Bronchial epithelial cell (primary cell): Measurements from ENCODE around the gene LHX6. TPM values are rescaled to one million over a fixed set of nuclear protein-coding genes. Genes with fewer than 3 reads are reported as not detected.

Source experiments
- DNase-seq: peaks from one replicate; pipeline ENCODE4 v3.0.0-alpha.2; 2010; ENCODE audit warnings: low read depth
- FAIRE-seq: peaks from 2 replicates; lab custom pipeline; 2011; peaks lifted over from hg19 to GRCh38; lab: Jason Lieb, UNC
- H3K27me3 ChIP-seq: 2 replicates; pipeline ENCODE4 v1.5.1; 2011; ENCODE audit warnings: low read length; ENCODE audit not compliant: control insufficient read depth, insufficient read depth
- H3K36me3 ChIP-seq: 2 replicates; pipeline ENCODE4 v1.5.1; 2011; ENCODE audit warnings: low read length; ENCODE audit not compliant: control insufficient read depth, insufficient read depth
- H3K4me3 ChIP-seq: 2 replicates; pipeline ENCODE4 v1.5.1; 2011; ENCODE audit warnings: mild to moderate bottlenecking, low read depth, low read length, control low read depth
- CTCF ChIP-seq: IDR thresholded peaks from 2 replicates; pipeline ENCODE4 v1.5.1; 2011; ENCODE audit warnings: mild to moderate bottlenecking, moderate library complexity, low read length, control low read depth, inconsistent platforms; ENCODE audit not compliant: insufficient read depth, severe bottlenecking
- total RNA-seq: library from RNA; depleted of rRNA; stranded (reverse); fragments of >200 nt; gene quantifications from 2 replicates; pipeline ENCODE4 v1.2.1, GENCODE V29; 2014

The LHX6 gene
- total RNA-seq, 1 donor from 2014 or later: 0.26 TPM

- FAIRE-seq: no peak
- H3K36me3 ChIP-seq: peaks cover 4% of the 10 kb centered on the region
- H3K27me3 ChIP-seq: no peaks in the 10 kb centered on the region
Observed at GRCh38 chr9:122258886-122259415, 30.2 kb upstream of the LHX6 start.

GRCh38 chr9:122256206-122256605 lies 27.4 kb upstream of the LHX6 start:
- H3K27me3 ChIP-seq: no peaks in the 10 kb centered on the region
- no peak overlapping the region for H3K4me3 ChIP-seq
- DNase-seq: no peak
- peaks cover 8% of the 10 kb centered on the region for H3K36me3 ChIP-seq
- no peak for FAIRE-seq
- no peak for TF ChIP-seq CTCF

More at GRCh38 chr9:122258886-122259415, 30.2 kb upstream of the LHX6 start:
- no peak for DNase-seq
- H3K4me3 ChIP-seq: no peak overlapping the region
- TF ChIP-seq CTCF: no peak

- FAIRE-seq (no peak), DNase-seq (no peak)
- Histone ChIP-seq H3K4me3 (no peak overlapping the region), H3K36me3 (peaks cover 8% of the 10 kb centered on the region), H3K27me3 (no peaks in the 10 kb centered on the region)
- no peak for TF ChIP-seq CTCF
Observed at GRCh38 chr9:122254761-122255160, 26.0 kb upstream of the LHX6 start.

- no peak for FAIRE-seq
- no peak for DNase-seq
- H3K27me3 ChIP-seq: no peaks in the 10 kb centered on the region
- TF ChIP-seq CTCF: no peak
- H3K4me3 ChIP-seq: no peak overlapping the region
- H3K36me3 ChIP-seq: peaks cover 8% of the 10 kb centered on the region
Observed at GRCh38 chr9:122252796-122253195, 24.0 kb upstream of the LHX6 start.

GRCh38 chr9:122251351-122251750 lies 22.6 kb upstream of the LHX6 start:
- no peak for TF ChIP-seq CTCF
- FAIRE-seq (no peak), DNase-seq (no peak)
- Histone ChIP-seq H3K36me3 (peaks cover 15% of the 10 kb centered on the region), H3K4me3 (no peak overlapping the region), H3K27me3 (no peaks in the 10 kb centered on the region)

- Histone ChIP-seq H3K4me3 (no peak overlapping the region), H3K36me3 (peaks cover 16% of the 10 kb centered on the region), H3K27me3 (no peaks in the 10 kb centered on the region)
- FAIRE-seq (no peak), DNase-seq (peak; percentile 88)
- TF ChIP-seq CTCF: no peak
Observed at GRCh38 chr9:122248448-122248865, 19.7 kb upstream of the LHX6 start.
